ENCODE results near the gene SIK3.

Gene SIK3

DNA sequence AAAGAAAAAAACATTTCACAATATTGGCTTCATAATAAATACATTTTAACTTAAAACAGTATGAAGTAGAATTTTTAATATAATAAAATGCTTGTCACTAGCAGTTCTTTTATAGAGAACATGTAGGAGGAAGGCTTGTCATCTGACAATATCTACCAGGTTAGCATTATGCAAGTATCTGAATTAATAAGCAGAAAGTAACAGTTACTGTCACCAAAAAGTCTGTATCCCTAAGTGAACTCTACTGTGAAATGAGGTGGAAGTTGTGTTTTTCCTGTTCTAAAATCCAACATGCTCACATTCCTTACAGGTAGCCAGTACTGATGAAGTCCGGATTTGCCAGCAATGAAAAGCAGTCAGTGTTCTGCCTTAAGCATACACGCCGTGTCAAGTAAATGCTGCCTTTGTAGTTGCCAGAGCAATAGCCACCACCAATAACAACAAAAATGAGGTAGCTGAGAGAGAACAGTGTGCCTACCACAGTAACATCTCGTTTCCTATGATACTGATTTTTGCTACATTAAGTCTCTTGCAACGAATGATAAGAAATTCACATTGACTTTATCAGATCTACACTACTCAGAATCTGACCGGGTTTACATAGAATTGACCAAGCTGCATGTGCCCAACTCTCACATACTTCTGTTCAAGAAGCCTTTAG lies 95.5 kb downstream of the SIK3 start:
- no peak for DNase-seq

DNA sequence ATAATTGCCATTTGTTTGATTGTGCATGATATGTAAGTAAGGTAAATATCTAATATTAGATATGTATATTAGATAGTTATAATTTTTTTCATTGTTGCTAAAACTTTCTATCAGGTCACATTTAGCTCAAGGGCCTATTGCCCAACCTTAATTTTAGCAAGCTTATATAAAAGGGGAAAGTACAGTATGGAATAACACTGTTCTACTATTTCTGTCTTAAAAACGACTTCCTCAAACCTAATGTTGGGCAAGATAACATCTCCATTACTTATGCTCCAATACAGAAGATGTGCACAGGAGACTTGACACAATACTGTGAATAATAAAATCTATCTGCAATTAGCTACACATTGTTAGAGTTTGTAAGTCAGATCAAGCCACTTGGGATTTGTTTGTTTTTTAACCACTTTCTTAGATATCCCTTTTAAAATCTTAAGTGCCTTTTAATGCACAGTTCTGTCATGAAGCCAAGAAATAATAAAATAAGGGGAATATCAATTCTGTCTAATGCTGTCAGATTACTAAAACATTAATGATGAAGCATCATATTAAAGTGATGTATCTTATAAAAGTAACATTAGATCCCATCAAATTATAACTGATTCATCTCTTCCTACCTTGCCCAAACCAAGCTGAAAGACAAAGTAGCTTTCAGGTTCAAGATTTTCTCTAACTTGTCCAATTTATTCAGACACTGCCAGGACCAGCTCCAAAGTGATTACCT lies 98.1 kb downstream of the SIK3 start:
- peak; percentile 80 for DNase-seq

DNA sequence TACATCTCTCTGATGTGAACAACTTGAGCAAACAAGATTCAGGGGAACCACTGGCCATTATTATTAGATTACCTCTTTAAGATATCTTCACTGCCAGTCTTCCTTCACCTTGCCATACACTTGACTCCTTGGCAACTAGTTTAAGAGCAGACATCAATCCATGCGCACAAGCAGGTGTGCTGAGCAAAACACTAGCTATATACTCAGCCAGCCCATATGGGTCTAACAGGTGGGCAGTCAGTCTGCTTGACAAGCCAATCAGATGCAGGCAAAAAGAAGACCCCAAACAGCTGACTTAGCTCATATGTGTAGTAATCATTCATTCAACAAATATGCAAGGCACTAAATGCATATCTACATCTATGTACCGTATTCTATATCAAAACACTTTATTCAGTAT lies 101.2 kb downstream of the SIK3 start:
- DNase-seq: no peak

DNA sequence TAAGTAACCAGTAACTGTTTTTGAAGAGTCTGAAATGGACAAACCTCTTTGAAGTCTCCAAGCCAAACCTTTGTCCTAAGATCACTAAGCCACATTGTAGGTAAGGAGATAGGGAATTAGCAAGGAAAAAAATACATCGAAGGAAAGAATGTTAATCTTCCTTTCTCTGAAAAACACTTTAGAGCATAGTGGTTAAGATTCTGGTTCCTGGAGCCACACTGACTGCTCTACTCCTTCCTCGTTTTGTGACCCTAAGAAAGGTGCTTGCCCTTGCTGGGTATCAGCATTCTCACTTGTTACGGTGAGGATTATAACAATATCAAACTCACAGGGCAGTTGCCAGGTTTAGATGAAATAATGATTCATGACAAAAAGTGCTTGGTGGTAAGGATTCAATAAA lies 104.0 kb downstream of the SIK3 start:
- no peak for DNase-seq

DNA sequence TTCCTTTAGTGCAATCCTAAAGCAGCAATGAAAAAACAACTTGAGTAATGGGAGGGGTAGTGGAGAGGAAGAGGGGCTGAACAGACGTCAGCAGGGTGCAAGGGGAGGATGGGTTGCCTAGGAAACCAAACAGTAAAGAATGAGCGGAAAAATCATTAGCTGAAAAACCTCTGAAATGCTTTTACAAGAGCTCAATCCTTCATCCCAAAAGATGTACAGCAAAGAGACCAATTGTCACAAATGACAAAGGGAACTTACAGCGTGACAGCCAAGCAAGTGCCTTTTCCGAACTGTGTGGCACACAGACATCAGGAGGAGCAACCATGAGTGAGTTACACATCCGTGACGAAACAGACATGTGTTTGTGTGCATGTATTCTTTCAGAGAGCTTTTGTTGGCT lies 104.6 kb downstream of the SIK3 start:
- DNase-seq: no peak

DNA sequence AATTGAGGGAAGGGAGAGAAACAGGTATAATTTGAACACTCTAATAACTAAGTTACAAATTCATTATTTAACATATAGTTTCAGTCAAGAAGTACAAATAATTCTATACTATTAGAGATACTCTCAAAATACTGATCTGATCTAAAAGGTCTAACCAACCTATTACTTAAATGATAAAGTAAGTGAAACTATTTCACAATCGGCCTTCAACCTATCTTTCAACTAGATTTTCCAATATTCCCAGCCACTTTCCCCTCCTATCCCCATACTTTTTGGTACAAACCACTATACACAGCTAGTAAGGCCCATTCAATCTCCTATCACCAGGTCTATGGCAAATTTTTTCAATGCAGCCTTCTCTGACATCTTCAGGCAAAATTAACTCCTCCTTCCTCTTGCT lies 106.7 kb downstream of the SIK3 start:
- DNase-seq: no peak

DNA sequence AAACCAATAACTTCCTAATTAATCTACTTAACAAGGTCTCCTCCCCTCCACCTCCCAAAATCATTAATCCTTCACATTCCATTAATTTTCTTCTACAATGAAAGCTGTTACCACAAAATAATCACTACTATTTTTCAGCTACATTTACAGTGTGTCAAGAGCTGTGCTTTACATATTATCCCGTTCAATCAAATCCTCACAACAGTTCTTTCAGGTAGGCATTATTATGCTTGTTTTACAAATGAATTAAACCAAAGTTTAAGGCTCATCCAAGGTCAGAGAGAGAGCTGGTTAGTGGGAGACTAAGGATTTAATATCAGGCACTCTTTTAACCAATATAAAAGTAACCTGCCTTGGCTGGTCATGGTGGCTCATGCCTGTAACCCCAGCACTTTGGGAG lies 107.4 kb downstream of the SIK3 start:
- no peak for DNase-seq

DNA sequence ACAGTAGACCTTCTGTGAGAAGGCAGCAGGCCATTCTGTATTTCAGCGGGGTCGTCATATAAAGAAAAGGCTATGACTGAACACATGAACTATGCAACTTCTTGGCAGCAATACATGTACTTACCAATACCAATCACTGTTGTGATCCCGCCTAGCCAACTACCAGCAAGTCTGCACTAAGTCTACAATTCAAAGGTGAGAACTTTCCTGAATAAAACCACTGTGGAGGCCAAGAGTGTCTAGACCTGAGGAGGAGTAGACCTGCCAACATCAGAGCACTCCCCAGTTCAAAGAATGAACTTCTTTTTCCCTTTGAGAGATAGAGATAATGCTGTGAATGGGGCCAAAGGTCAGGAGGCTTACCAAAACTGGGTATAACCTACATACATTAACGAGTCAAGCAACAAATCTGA lies 108.2 kb downstream of the SIK3 start:
- DNase-seq: no peak

DNA sequence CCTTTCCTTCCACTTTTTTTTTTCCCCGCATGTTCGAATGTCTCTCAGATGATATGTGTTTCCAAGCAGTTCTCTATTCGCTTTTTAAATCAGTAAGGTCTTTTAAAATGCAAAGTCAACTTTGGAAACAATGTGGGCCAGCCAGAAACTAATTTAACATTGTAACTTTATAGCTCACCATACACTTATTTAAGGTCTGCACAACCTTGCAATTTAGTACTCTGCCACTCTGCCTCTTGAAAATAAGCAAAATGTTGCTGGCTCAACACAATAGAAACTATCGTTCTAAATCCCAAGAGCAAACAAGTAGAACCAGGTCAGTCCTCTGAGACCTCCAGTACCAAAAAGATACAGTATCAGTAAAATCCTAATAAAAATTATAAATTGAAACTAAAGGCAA lies 109.0 kb downstream of the SIK3 start:
- no peak for DNase-seq

DNA sequence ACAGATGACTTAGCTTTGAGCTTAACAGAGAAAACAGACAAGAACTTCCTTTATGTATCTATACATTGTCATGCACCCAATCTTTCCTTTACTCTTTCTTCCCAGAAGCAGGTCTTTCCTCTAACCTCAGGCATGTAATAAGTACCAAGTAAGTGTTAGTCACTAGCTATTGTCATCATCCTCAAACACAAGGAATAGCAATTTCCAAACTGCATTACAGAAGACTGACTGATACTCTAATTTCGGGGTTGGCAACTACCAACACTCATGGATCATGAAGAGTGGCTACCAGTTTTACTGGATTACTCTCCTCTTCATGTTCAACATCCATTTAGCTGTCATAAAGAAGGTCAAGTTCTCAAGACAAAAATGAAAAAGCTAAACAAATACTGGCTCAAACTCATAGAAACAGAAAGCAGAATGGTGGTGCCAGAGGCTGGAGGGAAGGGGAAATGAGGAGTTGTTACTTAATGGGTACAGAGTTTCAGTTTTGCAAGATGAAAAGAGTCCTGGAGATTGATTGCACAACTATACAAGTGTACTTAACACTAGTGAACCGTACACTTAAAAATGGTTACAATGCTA lies 111.6 kb downstream of the SIK3 start:
- peak; percentile 94 for DNase-seq

DNA sequence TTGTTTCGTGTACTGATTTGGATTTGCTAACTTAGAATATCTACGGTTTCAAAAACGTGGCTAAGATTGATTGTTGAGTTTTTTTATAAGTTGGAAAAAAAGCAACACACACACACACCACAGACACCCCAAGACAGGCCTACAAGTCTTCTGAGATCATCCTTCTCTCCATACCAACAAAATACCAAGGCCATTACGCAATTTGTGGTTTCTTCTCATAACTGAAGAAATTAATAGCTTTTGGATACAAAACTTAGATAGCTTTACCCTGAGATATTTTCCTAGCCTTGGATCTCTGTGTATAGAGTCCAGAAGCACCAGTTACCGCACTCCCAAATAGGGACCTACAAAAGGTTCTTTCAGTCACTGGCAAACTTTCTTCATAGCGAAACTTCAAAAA lies 113.6 kb downstream of the SIK3 start:
- DNase-seq: peak; percentile 81

DNA sequence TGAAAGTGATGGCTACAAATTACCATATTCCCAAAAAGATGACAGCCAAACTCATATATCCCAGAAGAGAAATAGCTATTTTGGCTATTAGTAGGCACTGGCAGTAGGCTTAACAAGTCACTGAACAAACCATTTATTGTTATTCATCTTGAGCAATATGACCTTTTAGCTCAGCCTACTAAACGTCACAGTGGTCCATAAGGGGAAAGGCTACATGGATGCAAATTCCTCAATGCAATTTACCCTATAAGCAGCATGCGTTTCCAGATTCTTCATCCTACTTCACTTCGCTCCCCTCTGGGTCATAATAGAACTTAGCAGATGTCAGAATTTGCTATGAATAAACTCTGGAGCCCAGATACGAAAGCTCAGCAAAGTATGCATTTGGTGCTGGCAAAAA lies 114.0 kb downstream of the SIK3 start:
- peak; percentile 27 for DNase-seq

DNA sequence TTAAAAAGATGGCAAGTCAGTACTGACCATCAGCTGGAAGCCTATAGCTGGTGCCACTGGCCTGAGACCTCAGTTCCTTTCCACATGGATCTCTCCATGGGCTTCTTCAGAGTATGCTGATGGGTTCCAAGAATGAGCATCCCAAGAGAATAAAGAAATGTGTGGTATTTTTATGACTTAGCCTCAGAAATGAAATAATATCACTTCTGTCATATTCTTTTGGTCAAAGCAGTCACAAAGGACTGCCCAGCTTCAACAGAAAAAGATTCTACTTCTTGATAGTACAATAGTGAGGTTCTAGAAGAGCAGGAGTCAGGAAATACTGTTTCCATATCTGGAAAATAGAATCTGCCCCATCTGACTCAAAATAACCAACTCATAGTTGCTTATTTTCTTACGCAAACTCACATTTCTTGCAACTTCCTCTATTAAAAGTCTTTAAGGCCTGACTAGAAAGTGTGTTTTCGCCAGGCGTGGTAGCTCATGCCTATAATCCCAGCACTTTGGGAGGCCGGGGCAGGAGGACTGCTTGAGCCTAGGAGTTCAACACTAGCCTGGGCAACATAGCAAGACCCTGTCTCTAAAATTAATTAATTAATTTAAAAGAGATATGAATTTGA lies 116.9 kb downstream of the SIK3 start:
- peak; percentile 90 for DNase-seq

DNA sequence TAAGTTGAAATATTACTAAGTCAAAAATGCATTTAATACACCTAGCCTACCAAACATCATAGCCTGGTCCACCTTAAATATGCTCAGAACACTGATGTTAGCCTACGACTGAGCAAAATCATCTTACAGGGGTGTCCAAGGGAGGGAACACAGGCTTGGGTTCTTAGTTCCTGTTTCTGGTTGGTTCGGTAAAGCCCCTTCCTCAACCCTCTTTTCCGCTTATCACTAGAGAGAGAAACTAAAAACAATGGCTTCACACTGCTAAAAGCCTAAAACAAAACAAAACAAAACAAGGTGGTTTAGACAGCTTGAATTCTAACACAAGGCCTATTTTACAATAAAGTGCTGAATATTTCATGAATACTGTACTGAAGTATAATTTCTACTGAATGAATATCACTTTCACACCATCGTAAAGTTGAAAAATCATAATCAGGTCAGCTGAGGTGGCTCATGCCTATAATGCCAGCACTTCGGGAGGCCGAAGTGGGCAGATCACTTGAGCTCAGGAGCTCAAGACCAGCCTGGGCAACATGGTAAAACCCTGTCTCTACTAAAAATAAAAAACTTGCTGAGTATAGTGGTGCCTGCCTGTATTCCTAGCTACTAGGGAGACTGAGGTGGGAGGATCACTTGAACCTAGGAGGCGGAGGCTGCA lies 118.0 kb downstream of the SIK3 start:
- DNase-seq: peak; percentile 60

DNA sequence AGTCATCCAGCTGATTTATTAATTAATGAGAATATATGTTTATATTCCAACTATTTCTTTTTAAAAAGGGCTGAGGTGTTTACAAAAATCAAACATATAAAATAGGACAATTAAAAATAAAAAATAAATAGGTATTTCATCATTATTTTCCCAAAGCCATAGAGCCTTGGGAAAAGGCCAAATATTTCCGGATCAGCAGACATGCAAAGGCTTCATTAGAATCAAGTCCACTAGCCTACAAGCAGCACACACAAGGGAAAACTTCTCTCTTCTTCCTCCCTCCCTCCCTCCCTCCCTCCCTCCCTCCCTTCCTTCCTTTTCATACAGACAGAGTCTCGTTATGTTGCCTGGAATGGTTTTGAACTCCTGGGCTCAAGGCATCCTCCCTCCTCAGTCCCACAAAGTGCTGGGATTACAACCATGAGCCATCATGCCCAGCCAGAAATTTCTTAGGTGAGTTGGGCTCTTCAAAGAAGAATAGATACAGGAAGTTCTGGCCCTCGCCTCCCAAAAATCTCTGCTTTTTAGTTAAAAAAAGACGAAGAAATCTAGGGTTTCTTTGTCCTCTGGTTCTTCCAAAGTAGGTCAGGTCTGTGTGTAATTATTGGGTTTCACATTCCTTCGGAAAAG lies 121.2 kb downstream of the SIK3 start:
- DNase-seq: no peak

DNA sequence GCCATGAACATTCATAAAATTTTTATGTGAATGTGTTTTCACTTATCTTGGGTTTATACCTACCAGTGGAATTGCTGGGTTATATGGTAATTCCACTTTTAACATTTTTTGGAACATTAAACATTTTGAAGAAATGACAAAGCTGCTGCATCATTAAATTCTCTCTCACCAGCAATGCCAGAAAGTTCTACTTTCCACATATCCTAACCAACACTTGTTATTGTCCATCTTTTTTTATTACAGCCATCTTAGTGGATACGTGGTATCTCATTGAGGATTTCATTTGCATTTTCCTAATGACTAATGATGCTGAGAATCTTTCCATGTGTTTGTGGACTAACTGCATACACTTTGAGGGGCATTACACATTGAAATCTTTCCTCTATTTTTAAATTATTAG lies 122.6 kb downstream of the SIK3 start:
- no peak for DNase-seq

DNA sequence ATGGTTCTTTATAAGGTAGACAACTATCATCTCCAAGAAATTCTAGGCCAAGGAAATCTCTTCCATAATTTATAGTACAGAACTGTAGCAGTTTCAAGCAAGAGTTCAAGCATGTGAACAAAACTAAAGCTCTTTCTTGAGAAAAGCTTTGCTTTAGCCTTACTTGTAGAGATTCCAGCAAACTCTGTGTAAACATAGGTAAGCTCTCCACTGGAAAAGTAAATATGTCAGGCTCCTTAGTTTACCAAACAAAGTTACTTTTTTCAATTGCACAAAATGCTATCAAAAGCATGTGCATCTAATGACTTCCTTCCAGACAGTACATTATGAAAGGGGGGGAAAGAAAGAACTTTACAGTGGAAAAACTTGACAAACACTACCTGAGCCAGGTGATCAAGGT lies 125.0 kb downstream of the SIK3 start:
- DNase-seq: no peak

DNA sequence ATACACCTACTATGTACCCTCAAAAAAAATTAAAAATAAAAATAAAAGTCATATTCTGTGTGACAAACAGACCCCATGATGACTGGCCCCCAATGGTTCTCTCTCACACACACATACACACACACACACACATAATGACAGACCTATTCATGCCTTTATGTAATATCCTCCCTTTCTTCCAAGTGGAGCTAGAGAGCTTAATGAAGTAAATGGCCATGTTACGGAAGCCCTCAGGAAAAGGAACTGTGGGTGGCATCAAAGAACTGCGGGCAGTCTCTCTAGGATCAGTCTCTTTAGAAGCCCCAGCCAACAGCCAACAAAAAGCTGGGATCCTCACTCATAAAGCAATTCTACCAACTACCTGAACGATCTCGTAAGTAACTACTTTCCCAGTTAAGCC lies 125.5 kb downstream of the SIK3 start:
- peak; percentile 19 for DNase-seq

DNA sequence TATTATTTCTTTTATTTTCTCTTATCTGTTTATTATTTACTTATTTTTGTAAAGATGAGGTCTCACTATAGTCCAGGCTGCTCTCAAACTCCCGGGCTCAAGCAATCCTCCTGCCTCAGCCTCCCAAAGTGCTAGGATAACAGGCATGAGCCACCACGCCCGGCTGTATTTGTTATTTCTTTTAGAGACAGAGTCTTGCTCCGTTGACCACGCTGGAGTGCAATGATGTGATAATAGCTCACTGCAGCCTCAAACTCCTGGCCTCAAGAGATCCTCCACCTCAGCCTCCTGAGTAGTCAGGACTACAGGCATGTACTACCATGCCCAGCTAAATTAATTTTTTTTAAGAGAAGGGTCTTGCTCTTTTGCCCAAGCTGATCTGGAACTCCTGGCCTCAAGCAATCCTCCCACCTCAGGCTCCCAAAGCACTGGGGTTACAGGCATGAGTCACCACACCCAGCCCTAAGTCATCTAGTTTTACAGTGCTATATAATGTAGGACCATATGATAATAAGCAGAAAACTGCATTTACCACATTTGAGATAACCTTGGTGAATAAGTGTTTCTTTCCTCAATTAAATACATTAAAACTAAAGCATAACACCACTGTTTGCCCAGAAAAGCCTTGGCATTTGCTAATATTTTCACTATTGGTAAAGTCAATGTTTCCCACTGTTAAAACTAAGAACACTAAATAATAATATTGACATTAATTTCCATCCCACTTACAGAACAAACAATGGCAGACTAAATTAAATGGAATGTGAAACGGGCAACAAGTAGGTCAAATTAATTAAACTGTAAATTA lies 127.5 kb downstream of the SIK3 start:
- no peak for DNase-seq

DNA sequence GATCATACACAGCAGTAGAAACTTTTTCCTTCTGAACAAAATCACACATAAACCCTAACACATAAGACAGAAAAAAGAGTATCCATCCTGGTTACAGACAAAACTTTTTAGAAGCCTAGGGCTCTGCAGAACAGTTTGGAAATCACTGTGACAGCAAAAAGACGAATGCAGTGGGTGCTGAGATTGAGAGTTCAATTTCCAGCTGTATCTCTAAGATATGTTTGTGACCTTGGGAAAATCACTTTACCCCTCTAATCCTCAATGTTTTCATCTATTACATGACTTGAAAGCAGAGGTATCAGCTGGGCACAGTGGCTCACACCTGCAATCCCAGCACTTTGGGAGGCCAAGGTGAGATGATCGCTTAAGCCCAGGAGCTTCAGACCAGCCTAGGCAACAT lies 128.5 kb downstream of the SIK3 start:
- DNase-seq: no peak

DNA sequence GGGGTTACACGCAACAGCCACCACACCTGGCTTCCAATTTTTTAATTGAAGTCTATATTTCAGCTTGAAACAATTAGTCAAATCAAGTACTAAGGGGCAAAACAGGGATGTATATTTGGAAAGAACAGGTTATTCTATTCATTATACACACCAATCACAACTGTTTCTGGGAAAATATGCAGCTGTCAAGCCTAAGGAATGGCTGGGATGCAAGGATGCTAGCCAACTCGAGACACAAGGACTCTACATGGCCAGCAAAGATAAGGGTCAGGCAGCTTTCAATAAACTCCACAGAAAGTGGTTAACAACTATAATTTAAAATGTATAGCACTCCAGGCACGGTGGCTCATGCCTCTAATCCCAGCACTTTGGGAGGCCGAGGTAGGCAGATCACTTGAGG lies 134.0 kb downstream of the SIK3 start:
- no peak for DNase-seq

DNA sequence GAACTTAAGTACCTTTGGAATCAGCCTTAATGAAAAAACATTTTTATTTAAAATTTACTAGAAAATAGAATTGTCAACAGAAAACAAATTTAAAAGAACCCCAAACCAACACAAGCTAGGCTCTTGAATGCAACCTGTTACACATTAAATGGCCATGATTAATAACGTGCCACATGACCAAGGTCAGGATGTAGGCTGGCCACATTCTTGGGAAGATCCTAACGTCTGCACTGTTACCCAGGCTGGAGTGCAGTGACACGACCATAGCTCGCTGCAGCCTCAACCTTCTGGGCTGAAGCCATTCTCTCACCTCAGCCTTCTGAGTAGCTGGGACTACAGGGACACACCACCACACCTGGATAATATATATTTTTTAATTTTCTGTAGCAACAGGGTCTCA lies 134.4 kb downstream of the SIK3 start:
- DNase-seq: no peak

Data from MV-4-11 (cell line).